22Rv1 (cell line): ENCODE measurements around the gene SLAMF8.

Experiments
- CTCF ChIP-seq: fragments of 450-650 bp; IDR thresholded peaks from 2 replicates; pipeline ENCODE4 v1.5.1; 2017; ENCODE audit warnings: mild to moderate bottlenecking
- ZFX ChIP-seq: fragments of 450-650 bp; IDR thresholded peaks from 2 replicates; pipeline ENCODE4 v1.6.1; 2017; ENCODE audit warnings: antibody characterized with exemption, borderline replicate concordance

- TF ChIP-seq CTCF (peak; percentile 91), ZFX (no peak)
Measured at GRCh38 chr1:159798893-159799292, 27.8 kb upstream of the SLAMF8 start.
